ENCODE measurements around the gene ZNF571. TPM values are rescaled to one million over a fixed set of nuclear protein-coding genes. Genes with fewer than 3 reads are reported as not detected.

Gene ZNF571
- total and polyA plus RNA-seq, 2 experiments from 2014 or later: 3.6 to 5.6 TPM

- no peak for TF ChIP-seq EZH2phosphoT487 (IDR thresholded peaks at IDR 0.05; ENCODE audit: low read depth, severe bottlenecking, unreplicated experiment)
- no peak for TF ChIP-seq EZH2 (IDR thresholded peaks at IDR 0.05; ENCODE audit: borderline replicate concordance)
- TF ChIP-seq CTCF (IDR thresholded peaks at IDR 0.05; ENCODE audit: poor library complexity): no peak
- peaks cover 70% of the 10 kb centered on the region for H3K9me3 ChIP-seq (ENCODE audit: low read depth)
Observed at GRCh38 chr19:37565370-37565669, 29.3 kb downstream of the ZNF571 start.

GRCh38 chr19:37564624-37565369, 29.8 kb downstream of the ZNF571 start:
- 94% methylated on average over 7 of the region's 7 CpGs for WGBS (ENCODE audit: low lambda C conversion rate, missing lambda C conversion rate)
- DNase-seq (ENCODE audit: low spot score): no peak

More at GRCh38 chr19:37565370-37565669, 29.3 kb downstream of the ZNF571 start:
- H3K4me1 ChIP-seq (ENCODE audit: insufficient read depth): no peaks in the 10 kb centered on the region
- no peak overlapping the region for H3K4me3 ChIP-seq
- no peaks in the 10 kb centered on the region for H3K79me2 ChIP-seq
- H3K27ac ChIP-seq: no peak overlapping the region
- H3K9me2 ChIP-seq (replicated peaks; ENCODE audit: insufficient read depth): no peaks in the 10 kb centered on the region
- no peak overlapping the region for H2AFZ ChIP-seq
- H3K27me3 ChIP-seq: no peaks in the 10 kb centered on the region
- no peaks in the 10 kb centered on the region for H4K20me1 ChIP-seq (ENCODE audit: insufficient read depth, poor library complexity, severe bottlenecking)
- H3K4me2 ChIP-seq: no peak overlapping the region
- peaks cover 21% of the 10 kb centered on the region for H3K36me3 ChIP-seq (replicated peaks; ENCODE audit: insufficient read depth, low read depth)
- no peak for DNase-seq (ENCODE audit: low spot score)

GRCh38 chr19:37563518-37563917, 31.1 kb downstream of the ZNF571 start:
- no peaks in the 10 kb centered on the region for H3K79me2 ChIP-seq
- H3K4me2 ChIP-seq: no peak overlapping the region
- H3K27me3 ChIP-seq: no peaks in the 10 kb centered on the region
- 95% methylated on average over 3 of the region's 3 CpGs for WGBS (ENCODE audit: low lambda C conversion rate, missing lambda C conversion rate)
- no peak overlapping the region for H2AFZ ChIP-seq
- TF ChIP-seq EZH2phosphoT487 (IDR thresholded peaks at IDR 0.05; ENCODE audit: low read depth, severe bottlenecking, unreplicated experiment) (no peak), EZH2 (IDR thresholded peaks at IDR 0.05; ENCODE audit: borderline replicate concordance) (no peak), CTCF (IDR thresholded peaks at IDR 0.05; ENCODE audit: poor library complexity) (no peak)
- H3K36me3 ChIP-seq (replicated peaks; ENCODE audit: insufficient read depth, low read depth): peaks cover 21% of the 10 kb centered on the region
- no peaks in the 10 kb centered on the region for H3K9me2 ChIP-seq (replicated peaks; ENCODE audit: insufficient read depth)
- H4K20me1 ChIP-seq (ENCODE audit: insufficient read depth, poor library complexity, severe bottlenecking): no peaks in the 10 kb centered on the region
- peaks cover 68% of the 10 kb centered on the region for H3K9me3 ChIP-seq (ENCODE audit: low read depth)
- no peak overlapping the region for H3K27ac ChIP-seq
- DNase-seq (ENCODE audit: low spot score): no peak
- H3K4me3 ChIP-seq: no peak overlapping the region
- H3K4me1 ChIP-seq (ENCODE audit: insufficient read depth): no peaks in the 10 kb centered on the region

More at GRCh38 chr19:37564624-37565369, 29.8 kb downstream of the ZNF571 start:
- H3K9me3 ChIP-seq (ENCODE audit: low read depth): peaks cover 68% of the 10 kb centered on the region
- H4K20me1 ChIP-seq (ENCODE audit: insufficient read depth, poor library complexity, severe bottlenecking): no peaks in the 10 kb centered on the region
- H3K4me3 ChIP-seq: no peak overlapping the region
- H3K4me2 ChIP-seq: no peak overlapping the region
- H3K36me3 ChIP-seq (replicated peaks; ENCODE audit: insufficient read depth, low read depth): peaks cover 21% of the 10 kb centered on the region
- TF ChIP-seq CTCF (IDR thresholded peaks at IDR 0.05; ENCODE audit: poor library complexity) (no peak), EZH2 (IDR thresholded peaks at IDR 0.05; ENCODE audit: borderline replicate concordance) (no peak), EZH2phosphoT487 (IDR thresholded peaks at IDR 0.05; ENCODE audit: low read depth, severe bottlenecking, unreplicated experiment) (no peak)
- H3K79me2 ChIP-seq: no peaks in the 10 kb centered on the region
- no peaks in the 10 kb centered on the region for H3K9me2 ChIP-seq (replicated peaks; ENCODE audit: insufficient read depth)
- no peak overlapping the region for H2AFZ ChIP-seq
- H3K27ac ChIP-seq: no peak overlapping the region
- no peaks in the 10 kb centered on the region for H3K27me3 ChIP-seq
- H3K4me1 ChIP-seq (ENCODE audit: insufficient read depth): no peaks in the 10 kb centered on the region

Measured in hepatocyte (in vitro differentiated cells).